ENCODE measurements around the gene PCDHGA1.

PCDHGA1 gene

DNA sequence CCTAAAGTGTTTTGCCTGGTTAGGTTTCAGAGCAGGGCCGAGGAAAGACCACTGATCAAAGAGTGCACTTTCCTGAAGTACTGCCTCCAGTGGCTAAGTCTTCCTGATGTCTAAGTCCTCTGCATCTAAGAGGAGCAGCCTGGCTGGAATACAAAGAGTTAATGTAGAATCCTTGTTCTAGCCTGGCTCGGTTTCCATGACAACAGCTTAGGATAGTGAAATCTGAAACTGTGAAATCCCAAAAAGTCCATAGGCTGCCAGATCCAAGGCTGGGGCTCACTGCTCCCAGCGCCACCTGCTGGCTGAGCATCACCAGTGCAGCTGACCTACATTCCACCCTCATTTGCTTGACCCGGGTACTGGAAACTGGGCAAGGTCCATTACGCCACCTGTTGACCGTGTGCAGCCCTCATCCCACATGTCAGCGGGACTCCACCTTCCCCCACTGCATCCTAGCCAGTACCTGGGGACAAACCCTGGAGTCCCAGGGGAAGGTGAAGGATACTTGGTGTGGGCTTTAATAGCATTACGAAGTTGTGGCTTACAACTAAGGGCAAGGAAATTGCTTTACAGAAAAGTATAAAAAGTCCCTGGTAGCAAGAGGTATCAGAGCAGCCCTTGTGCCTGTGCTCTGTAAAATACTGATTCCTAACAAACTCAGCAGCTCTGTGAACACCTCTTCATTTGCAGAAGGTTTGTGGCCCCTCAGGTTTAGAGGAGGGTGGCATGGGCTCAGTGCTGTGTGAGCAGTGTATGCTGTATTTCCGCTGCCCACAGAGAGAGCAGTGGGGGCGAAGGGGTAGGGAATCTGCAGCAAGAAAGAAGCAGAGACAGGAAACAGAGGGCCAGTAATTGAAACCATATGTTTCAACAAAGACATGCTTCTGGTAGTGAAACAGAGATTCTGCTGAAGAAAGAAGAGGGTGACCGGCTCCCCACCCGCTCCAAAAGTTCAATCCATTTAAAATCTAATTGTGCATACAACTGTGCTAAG is 194.6 kb downstream of the PCDHGA1 start:
- DNase-seq (ENCODE audit: insufficient read length, low spot score): peak; percentile 86
- peak; percentile 92 for FAIRE-seq

DNA sequence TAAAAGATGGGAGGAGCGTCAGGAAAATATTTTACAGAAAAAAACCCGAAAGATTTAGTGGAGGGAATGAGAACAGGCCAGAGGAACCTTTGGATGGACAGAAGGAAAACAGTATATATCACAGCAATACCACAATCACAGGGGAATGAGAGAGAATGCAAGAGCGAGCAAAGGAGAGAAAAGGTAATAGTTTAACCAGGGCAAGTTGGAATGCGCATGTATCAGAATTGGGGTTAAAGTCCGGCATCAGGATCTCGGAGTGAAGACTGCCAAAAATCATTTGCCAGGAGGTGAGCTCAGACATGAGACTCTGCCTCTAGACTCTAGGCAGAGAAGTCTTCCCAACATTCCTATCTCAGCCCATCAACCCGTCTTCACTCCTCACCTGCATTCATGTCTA is 195.3 kb downstream of the PCDHGA1 start:
- FAIRE-seq: no peak
- DNase-seq (ENCODE audit: insufficient read length, low spot score): no peak

DNA sequence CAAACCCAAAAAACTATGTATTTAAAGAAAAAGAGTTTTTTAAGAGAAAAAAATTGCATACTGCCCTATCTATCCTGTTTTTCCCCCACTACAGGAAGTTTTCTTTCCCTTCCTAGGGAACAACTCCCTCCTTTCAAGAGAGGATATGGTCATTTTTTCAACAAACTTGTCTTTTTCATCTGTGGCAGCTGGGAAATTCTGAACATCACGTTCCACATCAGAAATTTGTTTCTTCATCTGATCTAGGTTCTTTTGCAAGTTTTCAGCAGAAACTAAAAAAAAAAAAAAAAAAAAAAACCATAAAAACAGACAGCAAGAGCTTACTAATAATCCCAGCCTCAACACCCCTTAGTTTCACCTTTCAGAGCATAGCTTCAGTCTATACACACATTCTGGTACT is 197.1 kb downstream of the PCDHGA1 start:
- no peak for FAIRE-seq

DNA sequence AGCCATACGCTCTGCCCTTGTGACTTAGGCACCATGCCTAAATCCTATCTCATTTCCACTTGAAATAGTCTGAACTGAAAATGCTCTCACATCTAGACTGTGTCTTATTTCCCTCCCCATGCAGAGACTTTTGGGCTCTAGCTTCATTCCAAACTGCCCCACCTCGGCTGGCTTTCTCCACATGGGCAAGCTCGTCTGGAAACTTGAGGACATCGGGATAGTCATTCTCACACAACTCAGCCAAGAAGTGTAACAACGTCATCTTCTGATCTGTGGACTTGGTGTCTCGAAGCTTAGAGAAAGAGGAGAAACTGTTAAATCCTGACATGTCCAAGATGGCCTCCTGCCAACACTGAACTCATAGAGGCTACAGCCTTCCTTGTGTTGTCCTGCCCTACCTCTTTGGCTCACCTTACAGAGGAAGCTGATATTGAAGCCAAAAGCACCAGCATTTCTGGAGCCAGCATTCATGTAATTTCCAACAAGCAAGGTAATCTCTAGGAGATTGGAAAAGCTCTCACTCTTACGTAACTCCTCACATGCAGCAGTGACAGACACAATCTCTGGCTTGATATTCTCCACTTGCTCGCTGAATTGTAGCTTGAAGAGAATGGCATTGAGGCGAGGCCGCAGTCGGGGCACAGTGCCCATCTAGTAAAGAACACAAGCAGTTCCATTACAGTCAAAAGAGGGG is 198.1 kb downstream of the PCDHGA1 start:
- FAIRE-seq (no peak), DNase-seq (ENCODE audit: insufficient read length, low spot score) (no peak)

More for the DNA sequence above, 197.1 kb downstream of the PCDHGA1 start:
- no peak for DNase-seq (ENCODE audit: insufficient read length, low spot score)

DNA sequence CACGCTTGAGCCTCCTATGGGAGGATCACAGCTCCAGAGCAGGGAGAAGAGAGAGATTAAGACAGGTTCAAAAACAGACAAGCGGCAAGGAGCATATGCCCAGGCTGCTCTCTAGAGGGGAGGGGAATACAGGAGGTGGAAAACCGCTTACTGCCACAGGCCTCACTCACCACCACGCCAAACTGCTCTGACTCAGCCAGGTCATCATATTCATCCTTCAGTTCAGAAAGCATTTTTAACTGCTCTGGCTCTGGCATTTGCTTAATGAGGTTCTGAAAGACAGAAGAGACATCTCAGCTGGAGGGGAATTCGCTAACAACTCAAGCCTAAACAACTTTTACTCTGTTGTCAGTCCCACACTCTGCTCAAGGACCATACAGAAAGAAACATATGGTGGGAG is 198.7 kb downstream of the PCDHGA1 start:
- DNase-seq (ENCODE audit: insufficient read length, low spot score): no peak
- no peak for FAIRE-seq

DNA sequence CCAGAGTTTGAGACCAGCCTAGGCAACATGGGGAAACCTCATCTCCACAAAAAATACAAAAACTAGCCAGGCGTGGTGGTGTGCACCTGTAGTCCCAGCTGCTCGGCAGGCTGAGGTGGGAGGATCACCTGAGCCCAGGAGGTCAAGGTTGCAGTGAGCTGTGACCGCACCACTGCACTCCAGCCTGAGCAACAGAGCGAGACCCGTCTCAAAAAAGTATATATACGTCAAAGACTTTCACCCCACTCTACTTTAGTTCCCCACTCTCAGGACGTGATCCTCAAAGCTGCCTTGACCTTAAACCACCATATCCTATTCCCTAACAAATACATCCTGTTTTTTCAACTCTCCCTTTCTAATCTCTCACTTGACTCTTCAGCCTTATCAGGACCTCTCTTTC is 199.6 kb downstream of the PCDHGA1 start:
- FAIRE-seq (no peak), DNase-seq (ENCODE audit: insufficient read length, low spot score) (no peak)

DNA sequence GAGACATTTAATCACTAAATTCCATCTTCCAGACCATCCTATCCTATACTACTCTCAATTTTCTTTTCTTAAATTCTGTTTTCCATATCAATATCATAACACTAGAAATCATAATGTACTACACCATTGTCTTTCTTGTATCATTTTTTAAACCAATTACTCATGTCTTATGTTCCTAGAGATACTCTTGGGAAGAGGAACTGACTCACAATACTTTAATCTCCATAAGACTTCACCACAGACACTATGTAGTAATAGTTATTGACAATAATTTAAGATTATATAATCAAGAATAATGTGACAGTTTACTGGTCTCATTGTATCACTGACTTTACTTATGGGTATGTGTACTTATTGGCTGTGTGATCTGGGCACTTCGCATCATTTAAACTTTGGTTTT is 202.4 kb downstream of the PCDHGA1 start:
- FAIRE-seq (no peak), DNase-seq (ENCODE audit: insufficient read length, low spot score) (no peak)

DNA sequence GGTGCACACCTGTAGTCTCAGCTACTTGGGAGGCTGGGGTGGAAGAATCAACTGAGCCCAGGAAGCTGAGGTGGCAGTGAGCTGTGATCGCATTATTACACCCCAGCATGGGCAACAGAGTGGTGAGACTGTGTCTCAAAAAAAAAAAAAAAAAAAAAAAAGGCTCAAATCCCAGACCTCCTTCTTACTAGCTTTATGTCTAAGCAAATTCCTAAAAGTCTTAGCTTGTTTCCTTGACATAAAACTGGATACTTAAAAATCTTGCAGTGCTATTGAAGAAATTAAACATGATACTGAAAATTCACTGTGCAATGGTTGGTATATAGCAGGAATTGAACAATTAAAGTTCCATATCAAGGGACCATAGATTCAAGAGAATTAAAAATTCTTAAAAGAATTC is 203.6 kb downstream of the PCDHGA1 start:
- DNase-seq (ENCODE audit: insufficient read length, low spot score) (no peak), FAIRE-seq (no peak)

DNA sequence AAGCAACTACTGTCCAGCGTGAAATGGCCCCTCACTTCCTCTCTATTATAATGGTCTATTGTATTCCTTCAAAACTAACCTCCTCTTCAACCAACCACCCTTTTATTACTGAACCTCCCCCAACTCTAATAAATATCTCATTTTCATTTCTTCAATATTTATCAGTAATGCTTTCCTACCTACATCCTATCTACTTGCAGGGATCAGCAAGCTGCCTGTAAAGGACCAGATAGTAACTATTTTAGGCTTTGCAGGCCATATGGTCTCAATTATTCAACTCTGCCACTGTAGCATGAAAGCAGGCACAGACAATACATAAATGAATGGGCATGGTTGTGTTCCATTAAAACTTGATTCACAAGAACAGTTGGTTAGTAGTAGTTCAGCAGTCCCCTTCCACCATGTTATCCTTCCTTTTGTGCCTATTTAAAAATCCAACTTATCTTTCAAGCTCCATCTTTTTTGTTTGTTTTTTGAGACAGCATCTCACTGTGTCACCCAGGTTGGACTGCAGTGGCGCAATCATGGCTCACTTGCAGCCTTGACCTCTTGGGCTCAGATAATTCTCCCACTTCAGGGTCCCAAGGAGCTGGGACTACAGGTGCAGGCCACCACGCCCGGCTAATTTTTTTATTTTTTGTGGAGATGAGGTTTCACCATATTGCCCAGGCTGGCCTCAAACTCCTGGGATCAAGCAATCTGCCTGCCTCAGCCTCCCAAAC is 204.3 kb downstream of the PCDHGA1 start:
- DNase-seq (ENCODE audit: insufficient read length, low spot score) (no peak), FAIRE-seq (no peak)

DNA sequence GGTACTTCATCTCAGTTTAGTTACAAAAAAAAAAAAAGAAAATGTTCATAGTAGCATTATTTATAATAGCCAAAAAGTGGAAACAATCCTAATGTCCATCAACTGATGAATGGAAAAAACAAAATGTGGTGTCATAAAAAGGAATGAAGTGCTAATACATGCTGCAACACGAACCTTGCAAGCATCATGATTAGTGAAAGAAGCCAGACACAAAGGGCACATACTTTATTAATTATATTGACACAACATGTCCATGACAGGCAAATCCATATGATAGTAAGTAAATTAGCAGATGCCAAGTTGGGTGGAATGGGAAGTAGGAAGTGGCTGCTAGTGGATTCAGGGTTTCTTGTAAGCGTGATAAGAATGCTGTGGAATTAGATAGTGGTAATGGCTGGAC is 212.7 kb downstream of the PCDHGA1 start:
- no peak for FAIRE-seq
- DNase-seq (ENCODE audit: insufficient read length, low spot score): no peak

DNA sequence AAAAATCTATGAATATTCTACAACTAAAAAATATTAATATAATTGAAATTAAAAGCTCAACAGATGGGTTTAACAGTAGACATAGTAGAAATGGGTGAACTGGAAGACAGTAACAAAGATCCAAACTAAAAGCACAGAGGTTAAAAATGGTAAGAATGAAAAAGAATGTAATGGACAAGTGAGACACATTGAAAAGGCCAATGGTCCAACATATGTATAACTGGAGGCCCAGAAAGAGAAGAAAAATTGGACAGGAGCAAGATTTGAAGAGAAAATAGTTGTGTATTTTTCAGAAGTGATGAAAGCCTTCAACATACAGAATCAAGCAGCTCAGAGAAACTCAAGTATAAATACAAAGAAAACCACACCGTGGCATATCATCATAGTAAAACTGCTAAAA is 217.2 kb downstream of the PCDHGA1 start:
- DNase-seq (ENCODE audit: insufficient read length, low spot score) (no peak), FAIRE-seq (no peak)

DNA sequence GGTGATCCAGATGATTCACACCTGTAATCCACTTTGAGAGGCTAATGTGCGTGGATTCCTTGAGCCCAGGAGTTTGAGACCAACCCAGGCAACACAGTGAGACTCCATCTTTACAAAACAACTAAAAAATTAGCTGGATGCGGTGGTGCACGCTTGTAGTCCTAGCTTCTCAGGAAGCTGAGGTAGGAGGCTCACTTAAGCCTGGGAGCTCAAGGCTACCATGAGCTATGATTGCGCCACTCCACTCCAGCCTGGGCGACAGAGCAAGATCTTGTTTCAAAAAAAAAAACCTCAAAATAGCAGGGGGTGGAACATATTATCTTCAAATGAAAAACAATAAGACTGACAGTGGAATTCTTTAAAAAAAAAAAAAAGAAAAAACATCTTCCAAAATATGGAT is 217.6 kb downstream of the PCDHGA1 start:
- no peak for DNase-seq (ENCODE audit: insufficient read length, low spot score)
- no peak for FAIRE-seq

DNA sequence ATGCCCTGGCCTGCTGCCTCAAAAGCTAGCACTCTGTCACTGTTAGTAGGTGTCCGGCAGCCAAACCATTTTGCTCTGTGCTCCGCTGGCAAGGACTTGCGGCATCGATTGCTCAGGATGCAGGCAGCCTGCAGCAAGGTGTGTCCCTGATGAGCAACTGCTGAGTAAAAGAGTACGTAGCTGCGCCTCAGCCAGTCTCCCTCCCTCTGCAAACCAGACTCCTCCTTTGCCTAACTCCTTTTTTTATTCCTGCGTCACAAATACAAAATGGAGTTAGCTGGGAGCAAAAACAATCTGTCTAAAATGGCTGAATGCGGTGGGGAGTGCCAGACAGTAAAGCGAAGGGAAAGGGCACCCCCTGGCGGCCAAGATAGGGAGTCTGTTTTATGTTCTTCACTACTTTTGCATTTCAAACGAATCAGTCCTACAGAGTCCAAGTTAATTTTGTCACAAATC is 227.4 kb downstream of the PCDHGA1 start:
- peak; percentile 61 for DNase-seq (ENCODE audit: insufficient read length, low spot score)

DNA sequence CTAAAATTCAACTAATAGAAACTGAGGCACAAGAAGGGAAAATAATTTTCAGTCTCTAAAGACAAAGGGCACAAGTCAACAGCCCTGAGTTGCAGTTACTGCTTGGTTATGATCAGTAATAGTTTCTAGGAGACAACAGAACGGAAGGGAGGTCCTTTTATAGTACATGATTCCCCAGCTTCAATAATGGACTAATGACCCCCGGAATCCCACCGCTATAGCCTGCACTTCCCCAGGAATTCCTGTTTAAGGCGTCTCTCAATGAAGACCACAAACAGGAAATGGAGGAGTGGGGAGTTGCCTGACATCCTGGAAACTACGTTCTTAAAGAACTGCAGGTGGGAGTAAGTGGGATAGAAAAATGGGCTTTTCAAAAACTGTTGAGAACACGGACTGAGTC is 227.8 kb downstream of the PCDHGA1 start:
- FAIRE-seq (no peak), DNase-seq (ENCODE audit: insufficient read length, low spot score) (no peak)

More for the DNA sequence above, 227.4 kb downstream of the PCDHGA1 start:
- peak; percentile 79 for FAIRE-seq

DNA sequence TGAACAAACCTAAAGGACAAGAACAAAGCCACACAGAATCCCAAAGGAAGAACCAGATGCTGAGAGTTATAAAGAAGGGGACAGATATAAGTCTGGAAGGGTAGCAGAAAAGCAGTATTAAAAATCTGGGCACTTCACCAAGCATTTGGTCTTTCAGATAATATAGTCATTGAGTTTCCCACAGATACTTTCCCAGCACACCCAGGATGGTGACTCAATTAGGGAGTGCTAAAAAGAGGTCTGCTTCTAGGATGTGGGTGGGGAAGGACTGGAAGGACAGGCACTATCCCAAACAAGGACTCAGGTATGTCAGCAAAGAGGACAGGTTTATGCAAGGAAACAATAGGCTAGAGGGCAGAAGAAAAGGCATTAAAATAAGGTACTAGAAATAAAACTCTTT is 229.1 kb downstream of the PCDHGA1 start:
- no peak for DNase-seq (ENCODE audit: insufficient read length, low spot score)
- FAIRE-seq: no peak

DNA sequence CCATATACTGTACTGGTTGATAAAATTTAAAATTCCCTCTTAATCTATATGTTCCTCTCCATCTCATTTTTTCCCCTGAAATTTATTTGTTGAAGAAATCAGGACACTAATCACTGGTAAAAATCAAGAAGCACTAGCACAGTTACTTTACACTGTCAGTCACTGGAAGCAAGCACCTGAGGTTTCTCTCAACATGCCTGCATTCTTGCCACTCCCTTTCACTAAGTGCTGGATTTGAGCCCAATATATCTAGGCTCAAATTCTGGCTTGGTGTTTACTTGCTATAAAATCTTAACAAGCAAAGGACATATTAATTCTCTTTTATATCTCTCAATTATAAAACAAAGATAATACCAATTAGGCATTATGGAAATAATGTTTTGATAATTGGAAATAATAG is 229.8 kb downstream of the PCDHGA1 start:
- DNase-seq (ENCODE audit: insufficient read length, low spot score) (no peak), FAIRE-seq (no peak)

DNA sequence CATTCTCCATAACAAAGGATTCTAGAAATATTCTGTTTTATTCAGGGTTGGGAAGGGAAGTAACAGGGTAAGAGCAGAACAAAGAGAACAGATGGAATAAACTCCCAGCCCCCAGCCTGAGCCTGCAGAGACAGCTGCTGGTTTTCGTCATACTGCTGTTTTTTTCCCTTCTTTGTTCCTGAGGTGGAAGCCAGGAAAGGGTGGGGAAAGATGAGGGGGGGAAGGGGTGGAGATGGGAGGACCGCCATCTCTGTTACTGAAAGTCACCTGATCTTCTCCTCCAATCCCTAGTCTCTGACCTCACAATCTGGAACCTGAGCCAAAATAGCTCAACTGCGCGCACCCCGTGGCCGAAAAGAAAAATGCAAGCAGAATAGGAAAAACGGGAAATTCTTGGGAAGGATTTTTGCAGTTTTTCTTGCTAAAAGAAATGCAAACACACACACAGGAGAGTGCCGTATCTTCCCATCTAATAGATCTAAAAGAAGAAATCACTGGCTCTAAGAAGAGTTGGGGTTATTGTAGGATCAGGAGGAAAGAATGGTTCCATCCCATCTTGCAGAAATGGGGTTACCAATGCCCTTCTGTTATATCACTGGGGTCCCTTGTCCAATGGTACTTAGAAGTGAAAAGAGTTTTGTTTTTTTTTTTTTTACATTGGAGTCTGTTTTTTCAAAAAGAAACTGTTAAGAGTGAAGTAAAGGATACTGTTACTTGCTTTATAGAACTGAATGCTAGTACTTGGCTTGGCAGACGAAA is 230.6 kb downstream of the PCDHGA1 start:
- FAIRE-seq (peak; percentile 86), DNase-seq (ENCODE audit: insufficient read length, low spot score) (peak; percentile 71)

Data from HTR-8/SVneo (cell line).